Activated effector memory CD4-positive, alpha-beta T cell treated with Interleukin-2 at 50 U/mL for 16 hours (primary cell): Measurements from ENCODE around the gene RAB30.

Experiments used
- DNase-seq: peaks from one replicate; pipeline ENCODE4 v3.0.0-alpha.2; 2020

RAB30 gene

GRCh38 chr11:83007909-83008580 is 63.7 kb downstream of the RAB30 start:
- no peak for DNase-seq

- DNase-seq, result no peak
These were observed 64.2 kb downstream of the RAB30 start for GRCh38 chr11:83007477-83007876.

- DNase-seq, result no peak
These were observed 64.8 kb downstream of the RAB30 start for GRCh38 chr11:83006877-83007330.

GRCh38 chr11:83004746-83005556 is 66.7 kb downstream of the RAB30 start:
- no peak for DNase-seq

- DNase-seq, result no peak
These were observed 69.2 kb downstream of the RAB30 start for GRCh38 chr11:83002522-83002921.

- DNase-seq, result no peak
These were observed 69.6 kb downstream of the RAB30 start for GRCh38 chr11:83002053-83002452.

- DNase-seq, result no peak
These were observed 71.3 kb downstream of the RAB30 start for GRCh38 chr11:83000381-83000780.

- no peak for DNase-seq
These were observed 72.5 kb downstream of the RAB30 start for GRCh38 chr11:82999232-82999631.

- no peak for DNase-seq
These were observed 73.0 kb downstream of the RAB30 start for GRCh38 chr11:82998697-82999096.

GRCh38 chr11:82996966-82997606 is 74.6 kb downstream of the RAB30 start:
- no peak for DNase-seq

- DNase-seq, result no peak
These were observed 75.8 kb downstream of the RAB30 start for GRCh38 chr11:82995754-82996398.

- no peak for DNase-seq
These were observed 76.5 kb downstream of the RAB30 start for GRCh38 chr11:82995235-82995634.

GRCh38 chr11:82994604-82995230 is 77.0 kb downstream of the RAB30 start:
- no peak for DNase-seq

- DNase-seq, result no peak
These were observed 79.5 kb downstream of the RAB30 start for GRCh38 chr11:82992223-82992622.

- DNase-seq, result no peak
These were observed 81.9 kb downstream of the RAB30 start for GRCh38 chr11:82989628-82990404.

GRCh38 chr11:82988936-82989627 is 82.6 kb downstream of the RAB30 start:
- no peak for DNase-seq

GRCh38 chr11:82987997-82988396 is 83.7 kb downstream of the RAB30 start:
- DNase-seq, result no peak

- no peak for DNase-seq
These were observed 85.3 kb downstream of the RAB30 start for GRCh38 chr11:82986446-82986845.

- no peak for DNase-seq
These were observed 89.8 kb downstream of the RAB30 start for GRCh38 chr11:82981852-82982251.

- no peak for DNase-seq
These were observed 90.8 kb downstream of the RAB30 start for GRCh38 chr11:82980947-82981346.

GRCh38 chr11:82980292-82980691 is 91.4 kb downstream of the RAB30 start:
- DNase-seq, result no peak
